GM12878 (cell line): ENCODE results near the gene HYAL1. TPM values are rescaled to one million over a fixed set of nuclear protein-coding genes. Genes with fewer than 3 reads are reported as not detected.
A peak's percentile ranks its signal among the peaks of the same experiment; 100 is the strongest.

Experiments used
- ATAC-seq: fragments of 200-7000 bp; cut with Tn5 transposase; 3 replicates; pipeline ENCODE4 v1.9.1; 2020; ENCODE audit warnings: mild to moderate bottlenecking, moderate library complexity
- BruUV-seq: library from RNA; stranded (reverse); fragments of 400-500 nt; replicated peaks from 2 replicates; lab custom pipeline; 2021; lab: Mats Ljungman, UMichigan
- CTCF ChIA-PET: fragments of 300-600 bp; sonication (Branson Sonifier 250); formaldehyde crosslinking; extraction: SDS; loops from one replicate; lab custom pipeline; 2021; ENCODE audit warnings: inconsistent platforms; lab: Yijun Ruan, JAX
- POLR2A ChIA-PET: fragments of 350-600 bp; formaldehyde crosslinking; extraction: SDS; loops from one replicate; lab custom pipeline; 2021; ENCODE audit warnings: inconsistent platforms; lab: Charles Lee
- RAD21 ChIA-PET: fragments of 300-600 bp; sonication (Branson Sonifier 250); formaldehyde crosslinking; loops from one replicate; lab custom pipeline; 2023; ENCODE audit warnings: antibody characterized with exemption; ENCODE audit not compliant: unreplicated experiment; lab: Charles Lee
- SMC1A ChIA-PET: fragments of 300-600 bp; sonication (Branson Sonifier 250); formaldehyde crosslinking; loops from one replicate; lab custom pipeline; 2023; ENCODE audit not compliant: unreplicated experiment, uncharacterized antibody; lab: Charles Lee
- DNase-seq: peaks from one replicate; pipeline ENCODE4 v3.0.0-alpha.2; 2011; ENCODE audit warnings: low read depth, low spot score
- FAIRE-seq: peaks from 3 replicates; lab custom pipeline; 2011; peaks lifted over from hg19 to GRCh38; lab: Jason Lieb, UNC
- H2AFZ ChIP-seq: 2 replicates; pipeline ENCODE4 v1.6.0; 2011; ENCODE audit warnings: low read depth, low read length, control low read depth; ENCODE audit not compliant: control insufficient read depth
- H3K27ac ChIP-seq: 2 replicates; pipeline ENCODE4 v1.5.1; 2011; ENCODE audit warnings: control low read depth; ENCODE audit not compliant: control insufficient read depth, insufficient read depth
- H3K27me3 ChIP-seq, 2 experiments: replicated peaks in 1 of 2; 2 replicates each; pipeline versions ENCODE4 v1.6.0 to v1.6.1; 2011; ENCODE audit warnings: low read length in 1 of 2; ENCODE audit not compliant: control insufficient read depth in 2 of 2, insufficient read depth in 2 of 2
- H3K36me3 ChIP-seq, 2 experiments: 2 replicates each; pipeline ENCODE4 v1.5.1; 2011; ENCODE audit warnings: low read length in 1 of 2; ENCODE audit not compliant: control insufficient read depth in 2 of 2, insufficient read depth in 2 of 2
- H3K4me1 ChIP-seq: 2 replicates; pipeline ENCODE4 v1.6.1; 2011; ENCODE audit warnings: mild to moderate bottlenecking, low read length, moderate library complexity, mixed read lengths; ENCODE audit not compliant: control insufficient read depth, insufficient read depth
- H3K4me2 ChIP-seq: 2 replicates; pipeline ENCODE4 v1.6.0; 2011; ENCODE audit warnings: control low read depth; ENCODE audit not compliant: control insufficient read depth, insufficient read depth
- H3K4me3 ChIP-seq: fragments of 200-600 bp; sonication (generic); 2 replicates; pipeline ENCODE4 v1.5.1; 2016
- H3K79me2 ChIP-seq: 2 replicates; pipeline ENCODE4 v1.6.0; 2011; ENCODE audit warnings: low read length; ENCODE audit not compliant: control insufficient read depth, insufficient read depth
- H3K9ac ChIP-seq: 2 replicates; pipeline ENCODE4 v1.8.0; 2011; ENCODE audit warnings: low read length, control low read depth, mixed read lengths; ENCODE audit not compliant: control insufficient read depth, insufficient read depth
- H3K9me3 ChIP-seq: replicated peaks from 3 replicates; pipeline ENCODE4 v1.5.1; 2011; ENCODE audit warnings: mild to moderate bottlenecking, low read length; ENCODE audit not compliant: control insufficient read depth, insufficient read depth
- H4K20me1 ChIP-seq: 2 replicates; pipeline ENCODE4 v1.6.0; 2011; ENCODE audit not compliant: control insufficient read depth, insufficient read depth
- BACH1 ChIP-seq: fragments of 450-650 bp; IDR thresholded peaks from 2 replicates; pipeline ENCODE4 v1.6.1; 2017; ENCODE audit warnings: mild to moderate bottlenecking, borderline replicate concordance
- CTCF ChIP-seq, 3 experiments: IDR thresholded peaks in 2 of 3; conservative IDR thresholded peaks in 1 of 3; 2 replicates each; pipeline ENCODE4 v1.5.1; 2011; ENCODE audit warnings: low read depth in 3 of 3, low read length in 3 of 3, mild to moderate bottlenecking in 3 of 3, control low read depth in 2 of 3, moderate library complexity in 2 of 3, inconsistent platforms in 1 of 3, mixed read lengths in 1 of 3; ENCODE audit not compliant: control insufficient read depth in 2 of 3, insufficient read depth in 1 of 3; ENCODE audit errors: extremely low read depth in 1 of 3
- WGBS: methylation state at CpG from one replicate; pipeline ENCODE4 v1.1.6; 2016; ENCODE audit warnings: low lambda C conversion rate; ENCODE audit not compliant: insufficient replicate concordance, insufficient coverage; ENCODE audit errors: missing lambda C conversion rate; 5-methylcytosine and 5-hydroxymethylcytosine counted together
- in situ Hi-C: fragments of 300-500 bp; cut with MboI; formaldehyde crosslinking; loops from 9 replicates; pipeline ENCODE4 v1.14.3; 2018; ENCODE audit warnings: mixed read lengths
- intact Hi-C: fragments of 100-400 bp; cut with micrococcal nuclease; formaldehyde crosslinking; loops from one replicate; pipeline ENCODE4 v1.14.2; 2022; ENCODE audit not compliant: unreplicated experiment
- polyA plus RNA-seq, 11 experiments: library from polyadenylated mRNA; depleted of rRNA in 4 of 11; unstranded in 6 of 11; stranded (reverse) in 5 of 11; fragments of >200 nt; fragmentation: Nextera tagmentation in 4 of 11; fragmentation: Illumina TruSeq in 1 of 11; extraction: Ambion mirVana in 4 of 11; extraction: Trizol in 1 of 11; gene quantifications; 1 replicate in 1 of 11; 2 replicates in 10 of 11; pipeline versions ENCODE4 v1.2.1 to v1.2.3, GENCODE V29; 2011 to 2016; ENCODE audit warnings: inconsistent platforms in 2 of 11, missing spikeins in 2 of 11, low read depth in 1 of 11
- total RNA-seq, 4 experiments: library from RNA; depleted of rRNA in 3 of 4; stranded (reverse); fragments of >200 nt in 3 of 4; fragmentation: Illumina TruSeq in 1 of 4; extraction: Trizol in 1 of 4; gene quantifications; 2 replicates each; pipeline versions ENCODE4 v1.2.1 to v1.2.3, GENCODE V29; 2013 to 2021

HYAL1 gene
- total and polyA plus RNA-seq, 10 of the 15 experiments (the other 5 are each of a cell fraction or from before 2014, with no cell fraction given): 0.04 to 0.55 (median 0.18) TPM; not detected in 2

GRCh38 chr3:50297896-50298725, 5.3 kb downstream of the HYAL1 start:
- SMC1A ChIA-PET: interaction anchor here (0.8 to 2.3 kb wide), 2 partner anchors 39 to 52 kb away, joined by 3 to 9 read pairs; partner anchors contain the start of genes CYB561D2 and NPRL2
- peaks cover 2% of the 10 kb centered on the region; the same call in 1 of the 2 replicates for H3K79me2 ChIP-seq
- FAIRE-seq: no peak

More at GRCh38 chr3:50297896-50298725, 5.3 kb downstream of the HYAL1 start:
- Histone ChIP-seq H3K27me3 (no peaks in the 10 kb centered on the region), H2AFZ (peak overlapping the region; percentile 100), H3K4me3 (peak overlapping the region; percentile 82), H3K4me1 (peaks cover 4% of the 10 kb centered on the region), H3K9me3 (no peaks in the 10 kb centered on the region), H3K4me2 (peak overlapping the region; percentile 98), H3K36me3 (no peaks in the 10 kb centered on the region), H3K27ac (peak overlapping the region; percentile 83), H4K20me1 (no peaks in the 10 kb centered on the region), H3K9ac (peak overlapping the region; percentile 89)
- intact Hi-C loops (loop anchor here (5.0 kb wide), 1 partner anchor 39 kb away; no protein-coding TSS in a partner anchor), in situ Hi-C loops (no loop called here)
- ATAC-seq (no peak), DNase-seq (no peak)
- WGBS: 32% methylated on average over 9 of the region's 9 CpGs
- ChIA-PET RAD21 (interaction anchor here (1.1 to 2.2 kb wide), 5 partner anchors 26 to 52 kb away, joined by 3 to 15 read pairs (median 5); partner anchors contain the start of genes CYB561D2, NPRL2 and TUSC2), POLR2A (interaction anchor here (0.5 to 2.7 kb wide), 12 partner anchors 19 to 1378 kb away, joined by 3 to 30 read pairs (median 6); partner anchors contain the start of genes CYB561D2, NPRL2, RBM5 and TUSC2), CTCF (interaction anchor here (1.1 to 3.5 kb wide), 8 partner anchors 20 to 55 kb away, joined by 3 to 22 read pairs (median 6); partner anchors contain the start of gene TUSC2)
- no peak for TF ChIP-seq BACH1
- peak in 1 of 3 experiments; percentile 17; a peak in 1 of 6 replicates for TF ChIP-seq CTCF (IDR thresholded peaks at IDR 0.05 in 2 of 3, conservative IDR thresholded peaks at IDR 0.05 in 1 of 3; ENCODE audit: control insufficient read depth in 2 of 3, extremely low read depth in 1 of 3, insufficient read depth in 1 of 3, low read depth in 3 of 3, low read length in 3 of 3)
- BruUV-seq: TSS peak; percentile 78
